SHP77 treated with DMSO at 0.1 percent for 48 hours (cell line): ENCODE data around the gene AMPH.
"Not testable (repeated sequence)": the region's sequence is repeated elsewhere in the genome, so short reads cannot be mapped to it uniquely, and the experiment has no call there.

Experiments
- DNase-seq: peaks from one replicate; lab custom pipeline; 2025; lab: John Stamatoyannopoulos, UW

AMPH gene

DNA sequence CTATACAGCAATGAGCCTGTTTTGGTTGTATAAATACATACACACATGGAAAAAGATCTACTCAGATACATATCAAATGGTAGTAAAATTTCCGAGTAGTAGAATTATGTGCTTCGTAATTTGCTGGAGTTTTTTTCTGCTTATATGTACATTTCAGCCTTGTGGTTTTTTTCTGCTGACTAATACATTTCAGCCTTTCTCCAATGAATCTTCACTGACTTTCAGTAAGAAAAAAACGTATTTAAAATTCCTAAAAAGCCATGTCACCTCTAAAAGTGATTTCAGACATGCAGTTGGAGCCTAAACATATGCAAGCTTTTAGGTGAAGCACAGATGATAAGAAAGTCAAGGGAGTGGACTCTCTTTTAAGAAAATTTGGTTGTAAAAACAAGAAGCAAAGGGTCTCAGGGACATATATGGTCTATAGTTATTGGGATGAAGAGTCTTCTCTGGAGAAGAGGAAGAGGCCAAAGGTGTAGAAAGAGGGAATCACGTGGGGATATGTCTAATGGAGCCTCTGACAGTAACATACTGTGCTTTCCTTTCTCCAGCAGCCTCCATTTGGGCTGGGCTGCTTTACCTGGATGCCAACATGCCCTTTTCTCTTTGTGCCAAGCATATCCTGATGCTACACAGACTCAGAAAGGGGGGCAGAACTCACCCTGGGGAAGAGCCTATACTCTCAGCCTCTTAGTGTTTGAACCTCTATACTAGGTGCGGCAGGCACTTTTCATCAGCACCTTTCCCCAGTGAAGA, 2.4 kb downstream of the AMPH start:
- no peak for DNase-seq

DNA sequence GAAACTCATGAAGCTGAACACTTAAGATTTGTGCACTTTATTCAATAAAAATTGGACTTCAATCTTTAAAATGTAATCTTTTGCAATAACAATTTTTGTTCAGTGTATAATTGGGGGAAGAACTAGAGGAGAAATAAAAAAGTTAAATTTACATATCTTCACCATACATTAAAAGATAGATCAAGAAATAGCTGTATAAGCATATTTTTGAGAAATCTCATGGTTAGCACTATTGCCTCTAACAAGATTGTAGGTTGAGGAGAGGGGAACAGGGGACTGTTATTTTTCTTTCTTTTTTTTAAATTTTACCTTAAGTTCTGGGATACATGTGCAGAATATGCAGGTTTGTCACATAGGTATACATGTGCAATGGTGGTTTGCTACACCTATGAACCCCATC, 5.3 kb downstream of the AMPH start:
- DNase-seq: no peak

DNA sequence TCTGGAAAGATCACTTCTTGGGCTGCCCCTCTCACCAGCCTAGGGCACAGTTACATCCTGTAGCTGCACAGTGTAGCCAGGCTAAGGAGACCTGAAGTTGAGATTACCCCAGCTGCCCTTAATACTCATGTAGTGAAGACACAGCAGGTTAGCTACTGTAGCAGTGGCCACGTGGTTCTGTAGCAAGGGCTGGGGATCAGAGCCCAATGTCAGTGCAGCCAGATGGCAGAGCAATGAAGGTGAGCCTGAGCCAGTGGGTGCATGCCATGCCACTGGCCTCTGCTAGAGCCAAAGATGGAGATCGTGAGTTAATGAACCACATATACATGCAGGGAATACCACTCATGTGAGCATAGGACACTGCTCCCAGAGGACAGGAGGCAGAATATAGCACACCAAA, 15.5 kb downstream of the AMPH start:
- DNase-seq: no peak

DNA sequence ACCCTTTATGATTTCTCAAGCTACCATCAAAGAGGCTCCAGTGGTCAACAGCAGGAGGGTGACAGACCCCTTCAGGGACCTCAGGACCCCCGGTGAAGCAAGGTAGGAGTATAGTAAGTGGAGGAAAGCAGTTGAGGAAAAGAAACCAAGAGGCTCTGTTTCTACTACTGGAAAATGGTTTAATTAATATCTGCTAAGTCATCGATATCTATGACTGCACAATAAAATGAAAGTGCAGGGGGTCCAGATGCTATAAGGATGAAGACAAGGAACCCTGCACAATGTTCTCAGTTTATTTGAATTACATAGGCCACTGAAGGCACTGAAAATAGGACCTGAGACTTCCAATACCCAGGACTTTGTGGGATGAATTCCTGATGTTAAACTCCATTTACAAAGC, 23.7 kb downstream of the AMPH start:
- no peak for DNase-seq

DNA sequence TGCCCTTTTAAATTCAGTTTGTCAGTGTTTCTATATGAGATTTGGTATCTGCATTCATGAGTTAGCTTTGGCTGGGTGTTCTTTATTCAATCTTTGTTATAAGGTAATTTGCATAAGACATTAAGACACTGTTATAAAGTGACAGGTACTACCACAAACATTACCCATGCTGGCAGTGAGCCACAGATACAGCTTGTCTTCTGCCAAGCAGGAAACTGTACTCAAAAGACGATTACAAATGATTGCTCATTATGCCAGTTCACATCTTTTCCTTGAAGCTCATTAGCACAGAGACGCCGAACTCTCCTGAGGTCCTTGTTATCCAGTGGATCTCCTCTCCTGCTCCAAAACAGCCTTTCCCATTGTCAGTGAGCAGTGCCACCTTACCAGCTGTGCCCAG, 30.4 kb downstream of the AMPH start:
- no peak for DNase-seq

DNA sequence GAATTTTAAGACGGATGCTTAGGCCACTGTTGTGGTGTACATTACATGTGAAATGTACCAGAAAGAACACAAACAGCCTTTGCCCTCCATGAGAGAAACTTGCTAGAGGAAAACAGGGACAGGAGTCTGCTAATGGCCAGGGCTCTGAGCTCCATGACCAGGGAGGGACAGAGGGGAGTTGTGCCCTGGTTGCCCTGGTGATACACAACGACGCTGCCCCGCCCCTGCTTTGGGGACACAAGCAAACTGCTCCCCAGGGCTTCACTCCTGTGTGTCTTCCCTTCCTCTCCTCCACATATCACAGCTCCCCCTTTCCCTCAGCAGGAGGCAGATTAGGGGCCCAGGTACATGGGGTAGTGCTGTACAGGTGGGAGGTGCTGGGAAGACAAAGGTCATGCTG, 36.2 kb downstream of the AMPH start:
- no peak for DNase-seq

DNA sequence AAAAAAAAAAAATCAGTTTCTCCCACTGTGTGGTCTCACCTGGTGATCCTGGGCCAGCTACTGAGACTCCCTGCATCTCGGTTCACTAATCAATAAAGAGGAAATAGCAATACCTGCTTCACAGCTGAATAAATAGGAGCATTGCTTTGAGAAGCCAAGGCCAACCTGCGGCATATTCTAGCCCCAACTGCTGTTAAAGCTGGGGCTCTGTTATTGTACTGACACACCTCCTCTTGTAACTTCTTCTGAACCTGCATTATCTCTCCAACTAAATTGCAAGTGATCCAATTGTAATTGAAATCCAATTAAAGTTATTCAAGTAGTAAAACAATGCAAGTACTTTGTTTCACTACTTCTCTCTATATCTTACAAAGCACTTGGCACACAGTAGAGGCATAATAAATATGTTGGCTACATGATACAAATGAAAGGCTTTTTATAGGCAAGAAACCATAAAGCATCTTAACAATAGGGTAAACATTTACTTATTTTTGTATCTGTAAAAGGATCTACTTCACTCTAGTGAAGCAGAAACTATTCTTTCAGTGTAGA, 38.4 kb downstream of the AMPH start:
- no peak for DNase-seq

DNA sequence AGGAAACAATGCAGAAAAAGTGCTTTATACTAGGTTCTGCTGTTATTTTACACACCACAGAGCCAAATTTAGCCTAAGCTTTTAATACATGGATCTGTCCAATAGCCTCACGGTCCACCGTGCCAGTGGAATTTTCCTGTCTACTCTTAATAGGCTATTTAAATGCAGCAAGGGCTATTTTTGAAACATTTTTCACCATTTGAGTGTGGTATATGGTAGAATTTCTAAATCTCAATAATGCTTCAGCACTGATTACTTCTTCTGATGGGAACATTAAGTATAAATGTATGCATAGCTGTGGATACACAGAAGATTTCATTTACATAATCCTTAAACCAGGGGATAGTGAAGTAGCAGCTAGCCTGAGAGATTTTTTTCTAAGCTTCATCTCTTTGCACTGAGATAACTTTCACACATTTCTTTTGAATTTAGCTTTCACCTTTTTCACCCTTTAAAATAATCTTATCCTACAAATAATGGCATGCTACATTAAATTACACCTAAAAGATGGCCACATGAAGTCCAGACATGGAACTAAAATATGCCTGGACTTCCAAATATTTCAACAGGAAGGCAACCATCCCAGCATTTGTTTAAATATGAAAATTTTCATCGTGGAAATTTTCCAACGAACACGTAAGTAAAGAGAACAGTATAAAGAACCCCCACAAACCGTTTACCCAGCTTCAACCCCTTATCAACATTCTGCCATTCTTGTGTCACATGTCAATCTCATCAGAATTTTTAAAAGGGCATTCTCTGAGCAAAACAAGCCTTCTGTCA, 45.4 kb downstream of the AMPH start:
- DNase-seq: no peak

DNA sequence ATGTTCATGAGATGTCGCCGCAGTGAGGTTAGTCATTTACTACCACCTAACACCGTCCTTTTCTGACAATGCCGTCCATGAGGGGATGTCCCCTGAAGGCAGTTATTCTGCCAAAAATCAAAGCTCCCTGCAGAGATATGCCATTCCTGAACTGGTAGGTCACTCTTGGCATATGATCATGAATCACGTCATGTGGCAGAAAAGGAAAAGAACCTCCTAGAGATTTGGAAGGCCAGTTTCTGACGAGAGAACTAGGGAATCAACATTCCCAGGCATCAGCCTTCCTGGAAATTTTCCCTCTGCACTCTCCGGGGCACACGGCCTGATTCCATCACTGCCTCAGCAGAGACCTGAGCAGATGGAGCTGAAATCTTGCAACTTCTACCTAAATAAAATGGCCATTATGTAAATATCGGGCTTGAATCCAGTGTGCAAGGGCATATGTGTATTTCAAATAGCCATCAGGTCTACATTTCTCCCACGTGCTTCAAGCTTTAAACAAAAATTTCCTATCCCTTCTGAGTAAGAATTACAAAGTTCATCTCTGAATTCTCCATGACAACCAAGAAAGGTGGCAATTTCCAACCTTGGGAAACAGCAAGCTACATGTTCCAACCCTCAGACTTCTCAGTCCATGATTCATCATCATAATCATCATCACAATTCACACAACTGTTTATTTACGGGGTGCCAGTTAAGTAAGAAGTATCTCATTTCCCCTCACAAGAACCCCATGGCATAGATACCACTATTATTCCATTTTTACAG, 46.5 kb downstream of the AMPH start:
- no peak for DNase-seq

DNA sequence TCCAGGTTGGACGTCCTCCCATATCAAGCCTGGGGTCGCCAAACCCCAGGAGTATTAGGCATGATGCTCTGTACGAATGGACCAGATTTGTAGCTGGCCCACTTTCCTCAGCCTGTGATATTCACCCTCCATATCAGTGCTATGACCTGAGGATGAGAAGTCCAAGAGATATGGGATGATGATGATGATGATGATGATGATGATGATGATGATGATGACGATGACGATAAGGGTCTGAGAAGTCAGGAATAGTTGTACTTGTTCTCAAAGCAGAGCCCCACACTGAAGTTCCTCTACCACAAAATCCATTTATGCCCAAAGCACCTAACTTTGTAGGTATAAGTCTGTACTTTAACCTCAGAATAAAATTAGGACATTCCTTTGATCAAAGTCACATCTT, 50.7 kb downstream of the AMPH start:
- DNase-seq: no peak

DNA sequence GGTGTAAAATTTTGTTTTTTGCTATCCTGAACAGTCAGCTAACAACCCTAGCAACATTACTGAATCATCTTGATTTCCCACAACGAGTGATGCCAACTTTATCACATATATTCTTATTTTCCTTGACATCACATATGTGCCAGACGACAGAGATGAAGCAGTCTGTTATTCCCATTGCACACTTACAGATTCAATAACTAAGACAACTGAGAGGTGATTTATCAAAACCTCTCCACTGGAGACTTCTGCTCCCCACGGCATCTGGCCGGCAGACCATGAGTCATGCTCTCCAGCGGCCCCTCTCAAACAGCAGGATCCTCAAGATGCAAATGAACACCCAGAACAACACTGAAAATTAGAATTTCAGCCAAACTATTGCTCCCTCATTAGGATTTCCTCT, 57.1 kb downstream of the AMPH start:
- DNase-seq: no peak

DNA sequence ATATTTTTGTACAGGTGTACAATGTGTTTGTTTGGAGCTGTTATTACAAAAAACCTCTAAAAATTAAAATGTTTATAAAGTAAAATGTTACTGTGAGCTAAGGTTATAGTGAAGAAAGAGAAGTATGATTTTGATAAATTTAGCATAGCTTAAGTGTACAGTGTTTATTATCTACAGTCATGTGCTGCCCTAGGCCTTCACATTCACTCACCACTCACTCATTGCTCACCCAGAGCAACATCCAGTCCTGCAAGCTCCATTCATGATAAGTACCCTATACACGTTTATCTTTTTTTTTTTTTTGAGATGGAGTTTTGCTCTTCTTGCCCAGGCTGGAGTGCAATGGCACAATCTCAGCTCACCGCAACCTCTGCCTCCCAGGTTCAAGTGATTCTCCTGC, 59.6 kb downstream of the AMPH start:
- DNase-seq: not testable (repeated sequence)

DNA sequence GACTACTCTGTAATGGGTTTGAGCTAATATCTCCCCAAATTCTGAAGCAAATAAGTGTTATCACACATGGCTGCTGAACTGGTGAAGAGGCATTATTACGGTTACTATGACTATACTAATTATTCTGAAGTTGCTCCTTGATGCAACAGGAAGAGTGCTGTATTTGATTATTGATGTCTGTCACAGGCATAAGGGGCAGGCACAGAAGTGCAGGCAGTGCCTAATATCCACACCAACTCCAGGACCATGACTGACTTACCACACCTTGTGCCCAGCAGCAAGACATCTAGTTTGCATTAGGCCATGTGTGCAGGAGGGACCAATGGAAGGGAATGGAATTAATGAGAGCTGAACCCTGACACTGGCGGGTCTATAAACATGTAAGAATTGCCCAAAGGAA, 62.7 kb downstream of the AMPH start:
- no peak for DNase-seq

DNA sequence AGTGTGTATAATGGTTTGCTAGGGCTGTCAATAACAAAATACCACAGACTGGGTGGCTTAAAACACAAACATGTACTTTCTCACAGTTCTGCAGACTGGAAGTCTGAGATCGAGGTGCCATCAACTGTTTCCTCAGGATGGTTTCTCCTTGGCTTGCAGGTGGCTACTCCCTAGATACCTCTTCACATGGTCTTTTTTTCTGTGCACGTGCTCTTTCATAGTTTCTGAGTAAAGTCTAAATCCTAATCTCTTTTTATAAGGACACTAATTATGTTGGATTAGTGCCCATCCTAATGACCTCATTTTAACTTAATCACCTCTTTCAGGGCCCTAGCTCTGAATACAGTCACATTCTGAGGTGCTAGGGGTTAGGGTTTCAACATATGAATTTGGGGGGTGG, 65.9 kb downstream of the AMPH start:
- DNase-seq: no peak

DNA sequence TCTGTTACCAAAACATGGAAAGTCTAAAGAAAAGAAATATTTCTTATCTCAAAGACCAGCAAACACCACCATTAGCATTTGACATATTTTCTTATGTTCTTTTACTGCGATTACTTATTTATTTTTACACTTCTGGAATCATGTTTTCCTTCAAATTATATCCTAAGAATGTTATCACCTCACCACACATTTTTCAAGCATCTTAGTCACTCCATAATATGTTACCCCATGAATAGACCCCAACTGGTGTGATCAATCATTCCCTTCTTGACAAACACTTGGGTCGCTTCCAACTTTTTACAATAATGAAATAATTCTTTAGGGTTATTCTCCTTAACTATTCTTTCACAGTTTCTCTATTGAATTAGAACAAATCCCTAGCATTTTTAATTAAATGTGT, 67.4 kb downstream of the AMPH start:
- DNase-seq: no peak

DNA sequence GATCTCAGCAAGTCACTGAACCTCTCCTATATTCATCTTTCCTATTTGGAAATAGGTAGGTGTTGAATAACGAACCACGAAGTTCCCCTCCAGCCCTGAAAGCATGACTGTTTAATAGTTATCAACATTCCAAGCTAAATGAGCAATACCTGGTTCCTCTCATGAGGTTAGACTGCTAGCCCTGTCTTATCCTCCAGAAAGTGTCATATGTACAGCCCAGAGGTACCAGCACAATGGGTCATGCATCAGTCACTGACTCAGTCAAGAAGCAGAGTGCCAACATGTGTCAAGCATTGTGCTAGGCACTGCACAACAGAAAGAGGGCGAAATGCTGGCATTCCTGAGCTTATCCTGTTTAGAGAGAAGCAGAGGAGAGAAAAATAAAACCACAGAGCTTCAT, 70.0 kb downstream of the AMPH start:
- DNase-seq: no peak

DNA sequence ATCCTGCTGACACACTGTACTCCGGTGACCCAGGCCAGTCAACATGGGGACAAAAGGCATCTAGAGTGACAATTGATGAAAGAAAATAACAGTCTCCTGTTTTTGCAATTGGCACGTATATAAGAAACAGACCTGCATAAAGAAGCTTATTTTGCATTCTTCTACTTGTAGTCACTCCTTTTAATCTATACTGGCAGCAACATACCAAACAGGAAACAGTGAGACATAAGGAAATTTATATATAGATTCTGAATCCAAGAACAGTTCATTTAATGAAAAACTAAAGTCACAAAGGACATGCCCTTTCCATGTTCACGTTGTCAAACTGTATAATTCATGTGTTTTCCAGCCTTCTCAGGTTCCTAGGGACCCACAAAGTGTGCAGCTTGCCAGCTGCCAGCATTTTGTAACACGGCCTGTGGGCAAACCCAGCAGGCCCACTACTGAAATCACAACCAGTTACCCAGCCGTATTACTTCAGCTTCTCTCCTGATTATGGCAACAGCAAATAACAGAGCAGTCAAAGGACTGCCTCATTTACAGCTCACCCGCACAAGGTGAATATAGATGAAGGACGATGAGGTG, 72.3 kb downstream of the AMPH start:
- no peak for DNase-seq

DNA sequence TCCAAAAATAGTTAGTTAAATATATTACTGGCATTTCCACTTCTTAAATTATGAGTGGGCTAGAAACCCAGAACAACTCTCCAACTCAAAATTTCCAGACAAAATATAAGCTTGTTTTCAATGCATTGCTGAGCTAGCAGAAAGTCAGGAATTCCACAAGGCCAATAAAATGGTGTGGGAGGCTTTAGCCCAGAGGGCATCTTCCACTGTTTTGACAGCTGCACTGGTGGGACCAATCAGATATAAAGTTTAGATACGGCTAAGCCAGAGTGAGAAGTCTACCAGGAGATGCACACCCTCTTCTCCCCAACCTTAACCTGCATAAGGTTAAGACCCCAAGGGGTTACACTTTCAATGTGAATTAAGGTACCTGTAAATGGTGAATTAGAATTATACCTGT, 76.6 kb downstream of the AMPH start:
- no peak for DNase-seq

DNA sequence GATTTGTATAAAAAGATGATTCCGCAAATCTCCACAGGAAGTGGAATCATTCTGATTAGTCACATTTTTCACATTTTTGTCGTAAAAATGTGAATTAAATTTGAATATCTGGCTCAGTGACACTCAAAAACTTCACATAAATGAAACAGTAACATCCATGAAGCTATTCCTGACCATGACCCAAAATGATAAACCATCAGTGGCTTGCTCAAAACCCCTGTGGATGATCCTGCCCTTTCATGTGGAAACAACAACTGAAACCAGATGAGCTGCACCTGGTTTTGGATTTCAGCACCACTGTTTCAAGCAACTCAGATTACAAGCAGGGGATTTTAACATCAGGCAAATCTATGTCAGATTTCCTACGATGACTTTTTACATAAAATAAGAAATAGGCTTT, 80.3 kb downstream of the AMPH start:
- DNase-seq: no peak

DNA sequence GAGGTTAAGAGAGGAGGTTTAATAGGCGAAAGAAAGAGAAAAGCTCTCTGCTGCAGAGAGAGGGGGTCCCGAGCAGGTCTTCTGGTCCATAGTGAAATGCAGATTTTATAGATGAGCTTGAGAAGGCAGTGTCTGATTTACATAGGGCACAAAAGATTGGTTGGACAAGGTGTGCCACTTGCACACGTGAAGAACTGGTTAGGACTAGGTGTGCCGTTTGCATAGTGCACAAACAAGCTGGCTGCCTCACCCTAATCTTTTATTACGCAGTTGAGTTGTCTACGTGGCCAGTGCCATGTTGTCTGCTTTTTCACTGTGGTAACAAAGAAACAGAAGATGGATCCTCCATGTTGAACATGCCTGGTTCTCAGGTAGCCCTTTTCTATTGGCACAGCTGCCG, 82.6 kb downstream of the AMPH start:
- no peak for DNase-seq

DNA sequence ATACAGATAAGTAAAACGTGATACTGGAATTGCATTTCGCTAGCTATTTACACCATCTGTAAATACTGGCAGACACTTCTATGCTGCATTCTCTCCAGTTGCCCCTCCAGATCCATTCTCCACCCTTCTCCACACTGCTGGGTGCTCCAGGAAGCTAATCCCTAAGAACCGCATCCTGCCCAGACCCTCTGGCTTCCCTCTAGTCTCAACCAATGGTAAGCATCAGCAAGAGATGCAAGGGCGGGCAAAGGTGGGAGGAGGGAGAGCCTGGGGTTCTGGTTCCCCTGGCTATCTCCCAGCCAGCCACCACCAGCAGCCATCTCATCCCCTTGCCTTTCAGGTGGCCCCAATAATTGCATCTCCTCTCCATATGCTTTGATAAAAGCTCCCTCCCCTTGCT, 84.4 kb downstream of the AMPH start:
- DNase-seq: no peak

DNA sequence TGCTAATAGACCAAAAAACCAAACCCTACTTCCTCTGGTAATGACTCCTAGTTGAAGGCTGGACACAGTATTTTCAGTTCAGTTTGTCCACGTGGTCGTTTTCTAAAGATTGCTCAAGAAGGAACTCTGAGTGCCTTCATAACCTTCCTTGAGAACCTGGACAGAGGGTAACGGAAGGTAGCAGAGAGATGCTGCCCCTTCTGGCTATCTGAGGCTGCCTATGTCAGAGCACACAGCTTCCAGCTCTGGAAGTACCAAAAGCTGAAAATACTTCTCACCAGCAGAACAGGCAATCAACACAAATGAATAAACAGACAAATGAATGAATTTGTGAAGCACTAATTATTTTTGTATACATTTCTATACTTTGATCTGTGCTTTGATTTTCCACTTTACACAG, 85.2 kb downstream of the AMPH start:
- DNase-seq: no peak
